Stimulated activated CD8-positive, alpha-beta memory T cell treated with anti-CD3 and anti-CD28 coated beads, Interleukin-12 subunit alpha, Interleukin-12 subunit beta, amount 100 ng/mL, for 4 hours (primary cell): ENCODE results near the gene KCNK7.

ENCODE experiments used
- DNase-seq: peaks from one replicate; pipeline ENCODE4 v3.0.0-alpha.2; 2020; ENCODE audit warnings: low read depth

Gene KCNK7

GRCh38 chr11:65611028-65611757, 15.6 kb upstream of the KCNK7 start:
- DNase-seq = no peak

DNA sequence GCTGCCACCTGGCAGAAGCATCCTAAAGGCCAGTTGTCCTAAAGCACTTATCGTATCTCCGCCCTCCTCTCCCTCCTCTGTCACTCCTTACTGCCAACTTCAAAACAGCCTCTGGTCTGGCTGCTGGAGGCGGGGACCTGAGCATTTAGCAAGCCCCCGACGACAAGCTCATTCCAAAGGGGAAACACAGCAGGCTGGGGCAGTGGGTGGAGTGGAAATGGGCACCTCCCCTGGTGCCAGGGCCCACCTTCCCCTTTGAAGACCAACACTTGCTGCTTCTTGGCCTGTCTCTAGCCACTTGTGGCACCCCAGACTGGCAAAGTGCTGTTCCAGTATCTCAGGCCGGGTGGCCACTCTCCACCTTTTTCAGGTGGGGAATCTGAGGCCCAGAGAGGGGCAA, 14.8 kb upstream of the KCNK7 start:
- DNase-seq = no peak

DNA sequence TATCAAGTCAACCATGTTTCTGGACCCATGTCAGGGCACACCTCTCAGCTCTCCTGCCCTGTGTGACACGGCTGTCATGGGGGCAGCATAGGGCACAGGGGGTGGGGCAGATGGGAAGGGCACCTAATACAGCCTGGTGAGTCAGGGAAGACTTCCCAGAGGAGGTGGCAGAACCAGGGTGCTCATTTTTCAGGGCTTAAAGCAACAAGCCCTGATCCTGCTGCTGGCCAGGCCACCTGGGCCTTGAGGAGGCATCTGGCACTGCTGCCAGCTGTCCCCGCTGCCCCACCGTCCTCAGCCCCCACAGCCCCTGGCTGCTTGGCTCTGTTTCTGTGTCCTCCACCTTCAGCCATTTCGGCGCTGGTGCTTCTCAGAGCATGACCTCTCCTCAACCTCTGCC, 14.1 kb upstream of the KCNK7 start:
- DNase-seq = no peak

DNA sequence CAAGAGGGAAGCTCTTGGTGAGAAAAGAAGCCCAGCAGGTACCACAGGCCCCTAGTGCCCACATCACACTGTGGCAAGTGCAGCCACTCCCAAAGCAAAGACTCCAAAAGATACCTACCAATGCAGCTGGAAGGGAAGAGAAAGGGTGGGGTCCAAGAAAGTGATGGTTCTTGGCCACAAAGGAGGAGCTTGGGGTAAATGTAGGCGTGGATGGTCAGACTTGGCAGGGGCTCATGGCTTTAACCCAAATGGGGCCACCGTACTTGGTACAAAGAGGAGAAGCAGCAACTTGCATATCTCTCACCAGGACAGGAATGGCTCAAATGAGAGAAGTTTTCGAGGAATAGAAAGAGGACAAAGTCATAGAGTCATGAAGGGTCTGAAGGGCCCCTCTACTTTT, 13.6 kb upstream of the KCNK7 start:
- no peak for DNase-seq

GRCh38 chr11:65607614-65608426, 12.2 kb upstream of the KCNK7 start:
- DNase-seq = no peak

- no peak for DNase-seq
Observed at GRCh38 chr11:65606876-65607613, 11.4 kb upstream of the KCNK7 start.

DNA sequence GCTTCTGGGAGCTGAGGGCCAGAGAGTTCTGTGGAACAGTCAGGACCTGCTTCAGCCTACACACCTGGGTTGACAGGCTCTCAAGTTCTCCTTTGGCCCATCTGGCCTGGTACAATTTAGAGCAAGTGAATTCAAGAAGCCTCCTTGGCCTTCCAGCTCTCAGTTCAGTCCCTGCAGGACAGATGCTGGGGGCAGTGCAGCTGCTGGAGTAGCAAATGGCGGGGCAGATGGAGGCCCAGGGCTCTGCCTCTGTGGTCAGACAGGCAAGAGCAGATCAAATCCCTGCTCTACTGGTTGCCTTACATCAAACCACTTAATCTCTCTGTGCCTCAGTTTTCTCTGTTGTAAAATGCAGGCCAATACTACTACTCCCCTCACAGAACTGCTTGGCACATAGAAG, 8.7 kb upstream of the KCNK7 start:
- no peak for DNase-seq

DNA sequence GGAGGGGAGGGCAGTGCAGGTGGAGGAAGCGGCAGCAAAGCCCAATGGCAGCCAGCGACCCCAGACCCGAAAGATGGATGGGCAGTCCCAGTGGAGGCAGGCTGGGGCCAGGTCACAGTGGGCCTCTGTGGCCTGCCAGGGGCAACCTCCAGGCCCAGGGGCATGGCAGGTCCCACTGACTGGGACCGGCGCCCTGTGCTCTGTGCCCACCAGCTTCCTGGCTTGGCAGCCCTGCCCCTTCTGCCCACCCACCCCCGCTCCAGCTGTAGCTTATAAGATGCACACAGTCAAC, 4.3 kb upstream of the KCNK7 start:
- no peak for DNase-seq

- DNase-seq = no peak
Observed at GRCh38 chr11:65599216-65599954, 3.8 kb upstream of the KCNK7 start.

GRCh38 chr11:65598258-65598699, 2.7 kb upstream of the KCNK7 start:
- DNase-seq = no peak

DNA sequence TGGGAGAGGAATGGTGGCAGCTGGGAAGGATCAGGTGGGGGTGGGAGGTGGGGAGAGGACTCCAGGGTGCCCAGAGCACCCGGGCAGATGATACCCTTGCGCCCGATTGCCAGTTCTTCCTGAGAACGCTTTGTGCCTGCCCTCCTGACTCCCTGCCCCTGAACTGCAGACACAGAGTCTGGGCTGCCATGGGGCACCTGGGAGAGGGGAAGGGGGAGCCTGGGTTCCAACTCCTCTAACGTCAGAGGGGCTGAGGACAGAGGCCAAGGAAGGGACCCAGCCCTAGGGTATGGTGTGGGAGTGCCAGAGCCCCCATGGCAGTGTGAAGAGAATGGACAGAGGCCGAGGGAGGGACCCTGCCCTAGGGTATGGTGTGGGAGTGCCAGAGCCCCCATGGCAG, 920 bp upstream of the KCNK7 start:
- no peak for DNase-seq

DNA sequence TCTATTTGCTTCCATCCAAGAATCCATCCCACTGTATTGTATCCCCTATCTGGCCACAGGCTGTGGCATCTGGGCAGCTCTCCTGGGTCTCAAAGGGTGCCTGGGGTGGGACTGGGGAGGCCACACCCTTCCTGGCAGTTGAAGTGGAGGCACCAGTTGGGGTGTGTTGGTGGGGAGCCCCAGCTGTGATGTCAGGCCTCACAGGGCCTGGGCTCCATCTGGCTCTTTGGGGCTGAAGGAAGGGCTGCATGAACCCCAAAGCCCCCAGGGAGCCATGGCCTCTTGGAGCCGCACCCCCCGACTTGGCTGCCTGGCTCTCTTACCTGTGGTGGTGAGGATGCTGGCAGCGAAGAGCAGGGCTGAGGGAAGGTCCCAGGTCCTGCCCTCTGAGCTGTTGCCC, 469 bp downstream of the KCNK7 start:
- no peak for DNase-seq

DNA sequence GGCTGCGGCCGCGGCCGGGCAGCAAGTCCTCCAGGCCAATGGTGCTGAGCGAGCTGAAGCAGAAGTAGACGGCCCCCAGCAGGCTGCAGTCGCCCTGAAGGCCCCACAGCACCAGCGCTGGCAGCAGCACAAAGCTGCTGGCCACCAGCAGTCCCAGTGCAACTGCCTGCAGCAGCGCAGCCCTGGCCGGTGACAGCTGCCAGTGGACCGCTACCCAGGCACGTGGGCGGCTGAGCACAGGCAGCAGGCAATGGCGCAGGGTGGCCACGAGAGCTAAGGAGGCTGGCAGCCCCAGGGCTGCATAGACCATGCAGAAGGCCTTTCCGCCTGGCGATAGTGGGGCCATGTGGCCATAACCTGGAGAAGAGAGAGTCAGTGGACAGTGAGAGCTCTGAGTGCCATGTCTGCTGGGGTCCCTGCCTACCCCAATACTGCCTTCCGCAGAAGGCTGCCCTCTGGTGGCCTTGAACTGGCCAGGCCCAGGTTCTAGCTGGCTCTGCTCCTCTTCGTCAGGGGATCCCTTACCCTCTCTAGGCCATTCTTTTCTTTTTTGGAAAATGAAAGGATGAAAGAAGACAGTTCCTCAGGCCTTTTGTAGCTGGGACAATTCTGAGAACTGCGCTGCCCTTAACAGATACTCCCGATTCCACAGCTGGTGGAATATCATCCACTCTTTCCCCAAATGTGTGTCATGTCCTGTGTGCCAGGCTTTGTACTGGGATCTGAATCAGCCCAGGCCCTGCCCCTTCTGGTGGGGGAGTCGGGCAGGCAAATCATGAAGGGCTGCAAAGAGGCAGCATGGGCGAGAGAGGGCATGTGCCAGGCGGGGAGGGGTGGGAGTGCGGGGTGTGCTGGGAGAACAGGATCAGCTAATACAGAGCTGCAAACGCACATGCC, 1.8 kb downstream of the KCNK7 start:
- no peak for DNase-seq

DNA sequence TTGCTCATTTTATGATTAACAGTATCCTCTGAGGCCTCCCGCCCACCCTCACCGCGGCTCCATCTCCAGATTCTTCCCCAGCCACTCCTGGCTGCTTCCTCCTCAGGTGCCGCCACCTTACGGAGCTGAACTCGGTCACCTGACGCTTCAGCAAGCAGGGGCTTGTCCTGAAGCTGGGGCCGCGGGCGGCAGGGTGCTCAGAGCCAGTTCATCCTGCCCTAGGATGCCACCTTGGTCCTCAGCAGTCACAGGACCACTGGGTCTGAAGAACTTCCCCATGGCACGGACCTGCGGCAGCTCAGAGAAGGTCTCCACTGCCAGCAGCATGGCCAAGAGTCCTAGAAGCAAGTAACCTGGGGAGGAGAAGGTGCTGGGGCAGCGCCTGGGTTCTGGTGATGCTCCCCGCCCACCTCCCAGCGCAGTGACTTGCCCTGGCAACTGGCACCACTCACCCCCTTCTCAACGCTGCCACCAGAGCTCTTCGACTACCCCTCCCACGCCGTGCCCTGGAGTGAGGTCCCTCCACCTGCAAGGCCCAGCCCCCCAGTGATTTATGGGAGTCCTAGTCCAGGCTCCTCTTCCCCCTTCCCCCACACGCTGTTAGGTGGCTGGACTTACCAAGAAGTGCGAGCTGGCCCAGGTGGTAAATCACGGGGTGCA, 2.6 kb downstream of the KCNK7 start:
- no peak for DNase-seq

GRCh38 chr11:65591939-65592857, 3.4 kb downstream of the KCNK7 start:
- no peak for DNase-seq

DNA sequence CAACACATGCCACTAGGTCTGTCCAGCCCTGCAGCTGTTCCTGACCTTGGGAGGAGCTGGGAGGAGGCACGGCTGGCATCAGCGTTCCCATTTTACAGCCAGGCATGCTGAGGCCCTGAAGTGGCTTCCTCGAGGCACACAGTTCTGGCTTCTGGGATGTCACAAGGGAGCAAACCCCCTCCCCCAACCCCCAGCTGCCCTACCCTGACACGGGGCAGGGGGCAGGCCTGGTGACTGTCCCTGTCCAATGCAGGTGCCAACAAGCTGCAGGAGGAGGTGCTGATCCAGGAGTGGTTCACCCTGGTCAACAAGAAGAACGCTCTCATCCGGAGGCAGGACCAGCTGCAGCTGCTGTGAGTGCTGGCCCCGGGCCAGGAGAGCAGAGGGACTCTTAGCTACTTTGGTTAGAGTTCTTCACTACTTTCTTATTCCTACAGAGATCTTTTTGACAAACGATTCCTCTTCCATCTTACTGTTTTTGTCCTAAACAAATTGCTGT, 5.3 kb downstream of the KCNK7 start:
- DNase-seq = no peak

DNA sequence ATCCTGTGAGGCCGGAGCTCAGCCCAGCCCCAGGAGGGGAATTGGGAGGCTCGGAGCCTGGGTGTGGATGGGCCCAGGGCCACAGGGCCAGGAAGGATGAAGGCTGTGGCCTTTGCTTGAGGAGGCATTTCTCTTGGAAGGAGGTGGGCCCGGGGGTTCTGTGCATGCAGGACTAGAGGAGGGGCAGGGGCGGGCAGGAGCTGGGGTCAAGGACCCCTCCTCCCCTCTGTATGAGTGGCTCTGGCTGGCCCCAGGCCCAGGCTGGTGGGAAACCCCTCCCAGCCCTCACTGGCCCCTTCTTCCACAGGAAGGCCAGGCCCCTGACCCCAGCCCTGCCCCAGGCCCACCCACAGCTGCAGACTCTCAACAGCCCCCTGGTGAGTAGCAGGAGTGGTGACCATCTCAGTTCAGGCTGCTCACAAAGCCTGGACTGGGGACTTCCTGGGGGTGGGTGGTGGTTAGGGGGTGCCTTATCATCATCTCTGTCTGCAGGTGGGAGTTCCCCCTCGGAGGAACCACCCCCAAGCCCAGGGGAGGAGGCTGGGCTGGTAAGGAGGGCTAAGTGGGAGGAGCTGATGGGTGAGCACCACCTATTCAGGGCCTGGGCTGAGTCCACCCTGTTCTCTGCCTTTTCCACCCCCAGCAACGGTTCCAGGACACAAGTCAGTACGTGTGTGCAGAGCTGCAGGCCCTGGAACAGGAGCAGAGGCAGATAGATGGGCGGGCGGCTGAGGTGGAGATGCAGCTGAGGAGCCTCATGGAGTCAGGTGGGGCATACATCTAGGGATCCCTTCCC, 6.0 kb downstream of the KCNK7 start:
- no peak for DNase-seq

DNA sequence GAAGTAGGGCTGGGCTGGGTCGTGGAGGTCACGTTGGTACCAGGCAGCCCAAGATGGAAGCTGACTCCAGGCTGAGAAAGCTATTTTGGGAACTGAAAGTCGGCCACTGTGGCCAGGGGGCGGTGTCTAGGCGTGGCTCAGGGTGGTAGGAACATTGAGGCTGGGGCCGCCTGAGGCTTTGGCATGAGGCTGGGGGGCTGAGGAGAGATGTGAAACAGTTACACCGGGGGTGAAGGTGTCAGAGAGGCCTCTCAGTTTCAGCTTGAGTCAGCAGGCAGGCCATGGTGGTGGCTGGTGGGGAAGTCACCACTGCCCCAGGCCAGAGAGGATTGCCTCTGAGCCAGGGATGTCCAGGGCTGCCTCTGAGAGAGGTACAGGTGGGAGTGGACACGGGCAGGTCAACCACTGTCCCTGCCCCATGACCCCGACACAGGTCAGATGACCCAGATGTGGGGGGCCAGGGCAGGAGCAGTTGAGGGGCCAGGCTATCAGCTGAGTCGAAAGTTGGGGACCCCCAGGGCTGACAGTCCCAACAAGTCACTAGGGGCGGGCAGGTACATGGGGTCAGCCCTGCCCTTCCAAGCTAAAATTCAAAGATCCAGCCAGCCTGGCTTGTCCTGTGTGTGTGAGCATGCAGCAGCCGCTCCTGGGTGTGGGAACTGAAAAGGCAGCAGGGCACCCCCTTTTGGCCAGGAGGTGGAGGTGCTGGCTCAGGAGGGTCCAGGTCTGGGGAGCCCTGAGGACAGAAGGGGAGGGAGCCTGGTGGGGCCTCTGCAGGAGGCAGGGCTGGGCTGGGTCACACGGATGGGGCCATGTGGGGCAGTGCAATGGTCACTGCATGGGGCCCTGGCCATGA, 7.2 kb downstream of the KCNK7 start:
- no peak for DNase-seq
